ENCODE results near the gene ZKSCAN2. TPM values are rescaled to one million over a fixed set of nuclear protein-coding genes. Genes with fewer than 3 reads are reported as not detected.

The ZKSCAN2 gene
- polyA plus RNA-seq, 1 donor (not counting 4 experiments of a cell fraction or from before 2014, with no cell fraction given), result 1.8 TPM

GRCh38 chr16:25298165-25298872, 40.7 kb upstream of the ZKSCAN2 start:
- Histone ChIP-seq H3K27ac (ENCODE audit: control insufficient read depth, insufficient read depth, low read length) (no peak overlapping the region), H3K27me3 (ENCODE audit: control insufficient read depth, extremely low read depth, insufficient read depth, low read length) (no peaks in the 10 kb centered on the region), H3K4me3 (ENCODE audit: control insufficient read depth in 2 of 3, extremely low read depth in 1 of 3, insufficient read depth in 2 of 3, low read depth in 1 of 3, low read length in 3 of 3) (no peak overlapping the region), H3K9me3 (ENCODE audit: control insufficient read depth, low read depth, low read length) (no peaks in the 10 kb centered on the region), H4K20me1 (ENCODE audit: control insufficient read depth, extremely low read depth, insufficient read depth, low read length) (no peaks in the 10 kb centered on the region), H3K9ac (ENCODE audit: control insufficient read depth, extremely low read depth, insufficient read depth, low read length) (no peak overlapping the region), H2AFZ (ENCODE audit: control insufficient read depth, low read length) (no peak overlapping the region), H3K36me3 (ENCODE audit: control insufficient read depth in 2 of 2, extremely low read depth in 1 of 2, insufficient read depth in 2 of 2, low read length in 2 of 2) (no peaks in the 10 kb centered on the region), H3K4me2 (ENCODE audit: control insufficient read depth, extremely low read depth, insufficient read depth, low read depth, low read length) (no peak overlapping the region), H3K9me1 (ENCODE audit: control insufficient read depth, extremely low read depth, insufficient read depth, low read length) (no peaks in the 10 kb centered on the region), H3K4me1 (ENCODE audit: control insufficient read depth, extremely low read depth, insufficient read depth, low read length) (no peaks in the 10 kb centered on the region), H3K79me2 (ENCODE audit: control insufficient read depth, insufficient read depth, low read length) (no peaks in the 10 kb centered on the region)
- DNase-seq (ENCODE audit: low read depth, low spot score) (no peak), FAIRE-seq (no peak)
- dilution Hi-C loops (cut with MboI; ENCODE audit: extremely low pct_ligation_motif_present, low sequenced_read_pairs), result no loop called here
- TF ChIP-seq EZH2 (IDR thresholded peaks at IDR 0.05; ENCODE audit: low read length) (no peak), CTCF (optimal IDR thresholded peaks at IDR 0.05 in 1 of 3, IDR thresholded peaks at IDR 0.05 in 1 of 3, conservative IDR thresholded peaks at IDR 0.05 in 1 of 3; ENCODE audit: extremely low read depth in 1 of 3, insufficient read depth in 2 of 3, low read length in 3 of 3) (no peak)

- Histone ChIP-seq H3K4me2 (ENCODE audit: control insufficient read depth, extremely low read depth, insufficient read depth, low read depth, low read length) (no peak overlapping the region), H3K36me3 (ENCODE audit: control insufficient read depth in 2 of 2, extremely low read depth in 1 of 2, insufficient read depth in 2 of 2, low read length in 2 of 2) (no peaks in the 10 kb centered on the region), H3K4me1 (ENCODE audit: control insufficient read depth, extremely low read depth, insufficient read depth, low read length) (no peaks in the 10 kb centered on the region), H3K4me3 (ENCODE audit: control insufficient read depth in 2 of 3, extremely low read depth in 1 of 3, insufficient read depth in 2 of 3, low read depth in 1 of 3, low read length in 3 of 3) (no peak overlapping the region), H3K79me2 (ENCODE audit: control insufficient read depth, insufficient read depth, low read length) (no peaks in the 10 kb centered on the region), H3K27ac (ENCODE audit: control insufficient read depth, insufficient read depth, low read length) (no peak overlapping the region), H3K9me1 (ENCODE audit: control insufficient read depth, extremely low read depth, insufficient read depth, low read length) (no peaks in the 10 kb centered on the region), H3K9me3 (ENCODE audit: control insufficient read depth, low read depth, low read length) (no peaks in the 10 kb centered on the region), H3K27me3 (ENCODE audit: control insufficient read depth, extremely low read depth, insufficient read depth, low read length) (no peaks in the 10 kb centered on the region), H4K20me1 (ENCODE audit: control insufficient read depth, extremely low read depth, insufficient read depth, low read length) (no peaks in the 10 kb centered on the region), H2AFZ (ENCODE audit: control insufficient read depth, low read length) (no peak overlapping the region), H3K9ac (ENCODE audit: control insufficient read depth, extremely low read depth, insufficient read depth, low read length) (no peak overlapping the region)
- dilution Hi-C loops (cut with MboI; ENCODE audit: extremely low pct_ligation_motif_present, low sequenced_read_pairs), result no loop called here
- no peak for TF ChIP-seq CTCF (optimal IDR thresholded peaks at IDR 0.05 in 1 of 3, IDR thresholded peaks at IDR 0.05 in 1 of 3, conservative IDR thresholded peaks at IDR 0.05 in 1 of 3; ENCODE audit: extremely low read depth in 1 of 3, insufficient read depth in 2 of 3, low read length in 3 of 3)
- TF ChIP-seq EZH2 (IDR thresholded peaks at IDR 0.05; ENCODE audit: low read length), result no peak
- FAIRE-seq, result no peak
- DNase-seq (ENCODE audit: low read depth, low spot score), result no peak
Measured at GRCh38 chr16:25297151-25297787, 39.6 kb upstream of the ZKSCAN2 start.

Data from keratinocyte (primary cell).